ENCODE results near the gene ISOC2.

ISOC2 gene

GRCh38 chr19:55477905-55478304, 16.5 kb upstream of the ISOC2 start:
- Mint-ChIP-seq H3K4me3 (peak overlapping the region; percentile 6), H3K27ac (peak overlapping the region; percentile 90), H3K27me3 (no peaks in the 10 kb centered on the region), H3K4me1 (ENCODE audit: low read depth) (peaks cover 33% of the 10 kb centered on the region), H3K9me3 (no peaks in the 10 kb centered on the region), H3K36me3 (ENCODE audit: low read depth) (peaks cover 25% of the 10 kb centered on the region)
- intact Hi-C loops (cut with micrococcal nuclease), result loop anchor here (2.0 kb wide), 1 partner anchor 121 kb away; the partner anchor contains the start of gene FIZ1

- intact Hi-C loops (cut with micrococcal nuclease), result loop anchor here (1.0 to 2.0 kb wide), 2 partner anchors 14 to 123 kb away; partner anchors contain the start of gene FIZ1
- peaks cover 14% of the 10 kb centered on the region for H3K36me3 Mint-ChIP-seq (ENCODE audit: low read depth)
- peaks cover 33% of the 10 kb centered on the region for H3K4me1 Mint-ChIP-seq (ENCODE audit: low read depth)
- H3K27ac Mint-ChIP-seq, result peak within 1 kb of the TSS; percentile 90
- no peaks in the 10 kb centered on the region for H3K27me3 Mint-ChIP-seq
- no peaks in the 10 kb centered on the region for H3K9me3 Mint-ChIP-seq
- peak within 1 kb of the TSS; percentile 87 for H3K4me3 Mint-ChIP-seq
Observed at GRCh38 chr19:55476100-55476775, 14.8 kb upstream of the ISOC2 start, which contains the start of gene ZNF628. Gene ZNF628, plus strand, starts transcription at chr19:55476617. Its CDS starts 3,294 bp downstream, at chr19:55479911.

GRCh38 chr19:55474269-55475265, 13.1 kb upstream of the ISOC2 start:
- no peak overlapping the region for H3K4me3 Mint-ChIP-seq
- H3K4me1 Mint-ChIP-seq (ENCODE audit: low read depth), result peaks cover 28% of the 10 kb centered on the region
- peaks cover 7% of the 10 kb centered on the region for H3K36me3 Mint-ChIP-seq (ENCODE audit: low read depth)
- intact Hi-C loops (cut with micrococcal nuclease), result no loop called here
- H3K27ac Mint-ChIP-seq, result no peak overlapping the region
- H3K9me3 Mint-ChIP-seq, result no peaks in the 10 kb centered on the region
- no peaks in the 10 kb centered on the region for H3K27me3 Mint-ChIP-seq

- no peaks in the 10 kb centered on the region for H3K27me3 Mint-ChIP-seq
- H3K4me1 Mint-ChIP-seq (ENCODE audit: low read depth), result peaks cover 17% of the 10 kb centered on the region
- H3K36me3 Mint-ChIP-seq (ENCODE audit: low read depth), result peaks cover 6% of the 10 kb centered on the region
- no peaks in the 10 kb centered on the region for H3K9me3 Mint-ChIP-seq
- no peak overlapping the region for H3K4me3 Mint-ChIP-seq
- no peak overlapping the region for H3K27ac Mint-ChIP-seq
- intact Hi-C loops (cut with micrococcal nuclease), result no loop called here
Observed at GRCh38 chr19:55473225-55474012, 12.0 kb upstream of the ISOC2 start.

GRCh38 chr19:55472463-55472862, 11.0 kb upstream of the ISOC2 start:
- intact Hi-C loops (cut with micrococcal nuclease), result no loop called here
- no peak overlapping the region for H3K4me3 Mint-ChIP-seq
- no peaks in the 10 kb centered on the region for H3K36me3 Mint-ChIP-seq (ENCODE audit: low read depth)
- H3K27ac Mint-ChIP-seq, result no peak overlapping the region
- no peaks in the 10 kb centered on the region for H3K9me3 Mint-ChIP-seq
- peaks cover under 1% of the 10 kb centered on the region for H3K27me3 Mint-ChIP-seq
- peaks cover 8% of the 10 kb centered on the region for H3K4me1 Mint-ChIP-seq (ENCODE audit: low read depth)

GRCh38 chr19:55471266-55471665, 9.8 kb upstream of the ISOC2 start:
- Mint-ChIP-seq H3K9me3 (no peaks in the 10 kb centered on the region), H3K4me3 (no peak overlapping the region), H3K4me1 (ENCODE audit: low read depth) (peaks cover 7% of the 10 kb centered on the region), H3K27me3 (peaks cover 7% of the 10 kb centered on the region), H3K36me3 (ENCODE audit: low read depth) (no peaks in the 10 kb centered on the region), H3K27ac (no peak overlapping the region)
- intact Hi-C loops (cut with micrococcal nuclease), result no loop called here

GRCh38 chr19:55468054-55468393, 6.6 kb upstream of the ISOC2 start:
- H3K4me3 Mint-ChIP-seq, result no peak overlapping the region
- no peaks in the 10 kb centered on the region for H3K36me3 Mint-ChIP-seq (ENCODE audit: low read depth)
- peaks cover 17% of the 10 kb centered on the region for H3K27me3 Mint-ChIP-seq
- H3K27ac Mint-ChIP-seq, result no peak overlapping the region
- intact Hi-C loops (cut with micrococcal nuclease), result loop anchor here (1.0 kb wide), 1 partner anchor 35 kb away; no protein-coding TSS in a partner anchor
- H3K4me1 Mint-ChIP-seq (ENCODE audit: low read depth), result peaks cover 1% of the 10 kb centered on the region
- H3K9me3 Mint-ChIP-seq, result no peaks in the 10 kb centered on the region

GRCh38 chr19:55467236-55468053, 6.0 kb upstream of the ISOC2 start:
- peaks cover 6% of the 10 kb centered on the region for H3K4me1 Mint-ChIP-seq (ENCODE audit: low read depth)
- peak overlapping the region; percentile 13 for H3K27ac Mint-ChIP-seq
- intact Hi-C loops (cut with micrococcal nuclease), result loop anchor here (1.0 kb wide), 1 partner anchor 36 kb away; no protein-coding TSS in a partner anchor
- no peak overlapping the region for H3K4me3 Mint-ChIP-seq
- peaks cover 19% of the 10 kb centered on the region for H3K27me3 Mint-ChIP-seq
- H3K36me3 Mint-ChIP-seq (ENCODE audit: low read depth), result no peaks in the 10 kb centered on the region
- H3K9me3 Mint-ChIP-seq, result no peaks in the 10 kb centered on the region

- peak overlapping the region; percentile 0 for H3K27ac Mint-ChIP-seq
- intact Hi-C loops (cut with micrococcal nuclease), result no loop called here
- H3K4me3 Mint-ChIP-seq, result no peak overlapping the region
- no peaks in the 10 kb centered on the region for H3K9me3 Mint-ChIP-seq
- peaks cover 19% of the 10 kb centered on the region for H3K27me3 Mint-ChIP-seq
- H3K36me3 Mint-ChIP-seq (ENCODE audit: low read depth), result no peaks in the 10 kb centered on the region
- H3K4me1 Mint-ChIP-seq (ENCODE audit: low read depth), result peaks cover 10% of the 10 kb centered on the region
Observed at GRCh38 chr19:55466241-55466614, 4.8 kb upstream of the ISOC2 start.

- H3K36me3 Mint-ChIP-seq (ENCODE audit: low read depth), result peaks cover 6% of the 10 kb centered on the region
- no peak overlapping the region for H3K4me3 Mint-ChIP-seq
- peaks cover 19% of the 10 kb centered on the region for H3K27me3 Mint-ChIP-seq
- H3K9me3 Mint-ChIP-seq, result no peaks in the 10 kb centered on the region
- intact Hi-C loops (cut with micrococcal nuclease), result no loop called here
- peaks cover 15% of the 10 kb centered on the region for H3K4me1 Mint-ChIP-seq (ENCODE audit: low read depth)
- peak overlapping the region; percentile 0 for H3K27ac Mint-ChIP-seq
Observed at GRCh38 chr19:55465460-55466240, 4.2 kb upstream of the ISOC2 start.

GRCh38 chr19:55464662-55465054, 3.2 kb upstream of the ISOC2 start, which contains the start of gene C19orf85:
Gene C19orf85, minus strand, starts transcription at chr19:55464751. Its CDS starts 197 bp downstream, at chr19:55464554.
- Mint-ChIP-seq H3K27ac (no peak within 1 kb of the TSS), H3K4me3 (no peak within 1 kb of the TSS), H3K9me3 (no peaks in the 10 kb centered on the region), H3K4me1 (ENCODE audit: low read depth) (peaks cover 25% of the 10 kb centered on the region), H3K27me3 (peaks cover 19% of the 10 kb centered on the region), H3K36me3 (ENCODE audit: low read depth) (peaks cover 7% of the 10 kb centered on the region)
- intact Hi-C loops (cut with micrococcal nuclease), result no loop called here

- H3K36me3 Mint-ChIP-seq (ENCODE audit: low read depth), result peaks cover 7% of the 10 kb centered on the region
- peaks cover 30% of the 10 kb centered on the region for H3K4me1 Mint-ChIP-seq (ENCODE audit: low read depth)
- peaks cover 19% of the 10 kb centered on the region for H3K27me3 Mint-ChIP-seq
- H3K27ac Mint-ChIP-seq, result no peak overlapping the region
- no peaks in the 10 kb centered on the region for H3K9me3 Mint-ChIP-seq
- H3K4me3 Mint-ChIP-seq, result no peak overlapping the region
- intact Hi-C loops (cut with micrococcal nuclease), result no loop called here
Observed at GRCh38 chr19:55464039-55464661, 2.7 kb upstream of the ISOC2 start.

Data from dendritic cell treated with granulocyte-macrophage colony-stimulating factor and Interleukin-4, amounts not matched to agents 40 ng/mL and 50 ng/mL, for 4 days (primary cell).